GM08714 (cell line): ENCODE results near the gene ZNF862.

ENCODE experiments used
- H3K4me3 ChIP-seq: fragments of 200-500 bp; sonication (Bioruptor generic); 2 replicates; pipeline ENCODE4 v1.5.1; 2014; ENCODE audit warnings: mild to moderate bottlenecking, low read length, inconsistent platforms
- ZNF274 ChIP-seq: IDR thresholded peaks from 2 replicates; pipeline ENCODE4 v1.6.1; 2012; ENCODE audit warnings: mild to moderate bottlenecking, low read depth, low read length

ZNF862 gene

DNA sequence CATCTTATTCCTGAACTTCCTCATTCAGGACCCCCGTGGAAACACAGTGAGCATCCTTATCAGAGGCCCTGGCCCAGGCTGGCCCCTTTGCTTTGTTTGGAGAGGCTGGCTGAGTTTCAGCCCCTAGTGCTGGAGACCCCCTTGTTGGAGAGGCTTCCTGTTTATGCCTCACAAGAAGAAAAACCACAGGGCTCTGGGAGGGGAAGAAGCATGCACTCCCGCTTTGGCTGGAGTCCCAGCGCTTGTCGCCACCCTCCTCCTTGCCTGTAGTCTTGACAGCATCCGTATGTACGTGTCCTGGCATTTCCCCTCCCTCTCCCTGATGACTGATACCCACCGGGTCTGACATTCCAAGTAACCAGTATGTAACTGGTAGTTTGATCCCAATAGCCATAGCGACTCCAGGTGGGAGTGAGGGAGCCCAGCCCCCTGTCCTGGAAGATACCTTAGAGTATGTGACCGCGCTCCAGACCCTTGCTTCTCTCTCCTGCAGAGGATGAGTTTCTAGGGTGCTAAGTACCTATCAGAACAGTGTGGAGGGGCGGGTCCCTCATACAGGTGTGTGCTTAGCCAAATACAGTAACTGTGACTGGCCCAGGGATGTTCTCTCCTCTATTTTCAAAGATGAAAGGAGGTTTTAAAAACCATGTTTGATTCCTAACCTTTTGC, 28.7 kb downstream of the ZNF862 start:
- no peak for TF ChIP-seq ZNF274

DNA sequence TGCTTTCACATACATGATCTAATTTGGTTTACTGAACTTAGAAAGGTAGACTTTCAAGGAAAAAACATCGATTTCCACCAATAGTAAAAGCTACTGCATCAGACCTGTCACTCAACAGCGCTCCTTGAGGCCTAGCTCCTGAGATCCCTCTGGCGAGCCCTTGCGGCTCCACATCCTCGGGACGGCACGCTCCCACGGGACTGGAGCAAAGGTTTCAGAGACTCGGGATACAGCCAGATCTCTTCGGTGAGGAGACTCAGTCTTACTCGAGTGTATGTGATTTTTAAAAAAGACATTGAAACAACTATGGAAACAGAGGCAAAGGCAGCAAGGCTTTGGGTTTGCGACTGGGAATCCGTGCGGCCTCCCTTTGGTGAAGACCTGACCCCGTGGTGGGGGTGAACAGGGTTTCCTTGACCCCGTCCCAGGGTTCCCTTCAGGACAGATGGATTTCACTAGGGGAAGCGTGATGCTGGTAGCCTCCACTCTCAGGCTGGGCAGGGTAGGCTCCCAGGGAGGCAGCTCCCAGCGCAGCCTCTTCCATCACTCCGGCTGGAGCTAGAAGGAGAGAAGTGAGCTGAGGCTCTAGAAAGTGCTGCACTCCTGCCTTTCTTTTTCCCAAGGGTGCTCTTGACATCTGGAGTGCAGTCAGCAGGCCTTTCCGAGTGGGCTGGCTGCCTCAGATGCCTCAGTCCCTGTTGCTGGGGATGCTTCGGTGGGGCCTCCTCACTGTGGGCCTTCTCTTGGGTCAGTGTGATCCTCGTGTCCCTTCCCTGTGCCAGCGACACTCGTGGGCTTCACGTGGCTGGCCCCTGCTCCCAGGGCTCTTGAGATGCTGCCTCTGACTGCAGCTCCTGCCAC, 29.8 kb downstream of the ZNF862 start:
- TF ChIP-seq ZNF274, result no peak
- no peak overlapping the region for H3K4me3 ChIP-seq

More for the DNA sequence above, 28.7 kb downstream of the ZNF862 start:
- no peak overlapping the region for H3K4me3 ChIP-seq

DNA sequence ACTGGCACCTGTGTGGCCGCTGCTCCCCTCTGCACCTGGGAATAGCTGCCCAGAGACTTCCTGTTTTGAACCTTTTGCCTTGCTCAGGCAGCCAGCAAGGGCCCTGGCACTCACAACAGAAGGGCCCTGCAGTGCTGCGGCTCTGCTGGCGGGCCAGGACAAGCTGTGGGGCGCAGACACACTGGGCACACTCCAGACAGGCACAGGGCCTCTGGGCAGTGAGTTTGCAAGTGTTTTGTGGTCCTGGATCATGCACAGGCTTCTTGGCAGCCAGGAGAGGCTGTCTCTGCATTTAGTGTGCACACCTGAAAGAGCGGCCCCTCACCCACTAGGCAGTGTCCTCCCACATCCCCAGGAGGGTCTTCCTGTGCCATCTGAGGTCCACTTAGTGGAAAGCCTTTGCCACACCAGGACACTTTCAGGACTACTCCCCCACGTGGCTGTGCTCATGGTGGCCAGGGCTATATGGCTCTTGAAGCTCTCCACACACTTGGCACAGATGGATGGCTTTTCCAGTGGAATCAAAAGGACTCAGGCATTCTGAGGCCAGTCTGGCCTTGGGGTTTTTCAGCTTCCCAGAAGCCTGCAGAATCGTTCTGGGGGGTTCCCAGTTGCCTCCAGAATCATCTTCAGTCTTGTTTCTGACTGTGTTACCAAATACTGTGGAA, 30.6 kb downstream of the ZNF862 start:
- TF ChIP-seq ZNF274, result no peak
- no peak overlapping the region for H3K4me3 ChIP-seq

DNA sequence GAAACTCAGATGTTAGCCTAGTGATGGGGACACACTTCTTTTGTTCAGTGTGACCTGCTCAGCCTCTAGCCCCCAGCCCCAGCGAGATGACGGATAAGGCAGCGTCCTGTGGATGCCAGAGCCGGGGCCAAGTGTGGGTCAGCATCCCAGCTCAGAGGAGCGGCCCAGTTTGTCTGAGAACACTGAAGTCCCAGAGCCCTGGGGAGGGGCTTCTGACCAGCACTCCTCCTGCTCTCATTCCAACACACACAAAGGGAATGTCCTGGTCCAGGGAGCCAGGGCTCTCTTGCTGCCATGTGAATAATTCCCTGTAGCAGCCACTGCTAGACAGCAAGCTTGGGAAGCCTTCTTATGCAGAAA, 31.1 kb downstream of the ZNF862 start:
- TF ChIP-seq ZNF274, result no peak
- no peak overlapping the region for H3K4me3 ChIP-seq

DNA sequence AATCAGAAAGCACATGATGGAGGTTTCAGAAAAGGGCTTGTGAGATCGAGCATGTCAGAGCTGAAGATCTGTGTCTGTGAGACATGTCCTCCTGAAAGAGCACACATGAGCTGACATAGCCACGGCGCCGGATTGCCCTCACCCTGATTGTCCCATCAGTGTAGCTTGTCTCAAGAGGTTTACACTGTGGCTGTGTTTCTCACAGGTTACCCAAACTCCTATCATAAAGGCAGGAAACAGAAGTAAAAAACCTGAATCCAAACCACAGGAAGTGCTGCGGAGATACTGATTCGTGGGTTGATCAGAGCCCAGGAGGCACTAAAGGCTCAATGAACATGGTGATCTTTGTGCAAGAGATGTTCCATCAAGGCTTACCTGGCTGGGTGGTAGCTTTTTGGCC, 31.7 kb downstream of the ZNF862 start:
- no peak for TF ChIP-seq ZNF274
- H3K4me3 ChIP-seq, result no peak overlapping the region

DNA sequence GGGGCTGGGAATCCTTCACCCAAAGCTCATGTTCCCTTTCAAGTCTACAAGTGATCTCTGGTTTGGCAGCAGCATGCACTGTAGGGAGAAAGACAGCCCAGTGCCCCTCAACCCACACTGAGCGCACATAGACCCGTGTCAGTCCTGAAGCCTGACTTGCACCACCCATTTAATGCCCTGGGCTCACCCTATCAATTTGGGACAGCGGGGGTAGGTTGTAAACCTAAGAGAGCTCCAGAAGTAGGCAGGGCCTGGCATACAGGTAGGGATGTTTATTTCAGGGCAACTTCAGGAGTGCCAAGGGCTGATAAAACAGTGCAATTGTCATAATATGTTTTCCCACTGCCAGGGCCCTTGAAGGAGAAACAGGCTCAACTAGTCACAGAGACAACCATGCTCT, 32.1 kb downstream of the ZNF862 start:
- H3K4me3 ChIP-seq, result no peak overlapping the region
- TF ChIP-seq ZNF274, result no peak

DNA sequence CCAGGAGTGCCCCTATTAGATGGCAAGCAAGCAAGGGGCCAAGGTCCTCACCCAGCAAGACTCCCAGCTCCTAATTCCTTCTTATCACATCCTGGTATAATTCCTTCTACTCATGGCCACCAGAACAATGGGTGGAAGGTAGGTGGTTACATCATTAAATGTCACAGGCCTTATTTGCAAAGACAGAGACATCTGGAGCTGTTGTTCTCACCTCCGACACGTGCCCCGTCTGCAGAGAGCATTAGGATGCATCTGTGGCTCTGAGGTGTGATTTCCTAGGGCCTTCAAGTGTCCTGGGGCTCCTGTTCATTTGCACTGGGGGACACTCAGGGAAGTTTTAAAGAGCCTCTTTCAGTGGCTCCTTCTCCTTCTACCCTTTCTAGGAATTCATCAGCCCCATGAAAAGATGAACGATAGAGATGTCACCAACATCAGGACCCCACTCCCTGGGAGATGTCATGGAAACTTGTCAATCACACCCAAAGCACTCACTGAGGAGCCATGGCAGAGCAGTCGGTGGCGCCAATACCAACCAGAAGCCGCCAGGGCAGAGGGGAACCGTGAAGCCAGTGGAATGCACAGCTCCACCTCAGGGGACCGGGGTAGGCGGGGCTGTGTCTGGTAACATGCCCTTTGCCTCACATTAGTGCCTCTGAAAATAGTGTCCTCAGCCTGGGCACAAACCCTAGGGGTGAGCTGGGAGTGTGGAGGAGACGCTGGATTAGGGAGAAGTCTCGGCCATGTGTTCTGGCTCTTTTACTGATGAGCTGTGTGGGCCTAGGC, 32.7 kb downstream of the ZNF862 start:
- no peak overlapping the region for H3K4me3 ChIP-seq
- TF ChIP-seq ZNF274, result no peak

DNA sequence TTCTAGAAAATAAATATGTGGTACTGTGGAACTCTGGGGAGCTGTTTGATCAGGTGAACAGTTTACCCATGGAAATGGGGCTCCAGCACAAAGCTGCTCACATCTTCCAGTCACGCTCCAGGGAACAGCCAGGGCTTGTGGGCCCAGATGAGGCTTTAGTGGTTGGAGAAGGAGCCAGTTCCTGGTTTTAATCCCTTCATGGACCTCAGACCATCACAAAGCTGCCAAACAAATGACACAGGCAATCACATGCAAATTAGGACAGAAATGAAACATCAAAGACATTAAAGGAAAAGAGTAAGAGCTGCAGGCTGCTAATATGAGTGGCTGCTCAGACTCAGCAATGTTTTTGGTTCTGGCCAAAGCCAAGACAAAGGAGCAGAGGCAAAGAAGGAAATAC, 33.4 kb downstream of the ZNF862 start:
- TF ChIP-seq ZNF274, result no peak

DNA sequence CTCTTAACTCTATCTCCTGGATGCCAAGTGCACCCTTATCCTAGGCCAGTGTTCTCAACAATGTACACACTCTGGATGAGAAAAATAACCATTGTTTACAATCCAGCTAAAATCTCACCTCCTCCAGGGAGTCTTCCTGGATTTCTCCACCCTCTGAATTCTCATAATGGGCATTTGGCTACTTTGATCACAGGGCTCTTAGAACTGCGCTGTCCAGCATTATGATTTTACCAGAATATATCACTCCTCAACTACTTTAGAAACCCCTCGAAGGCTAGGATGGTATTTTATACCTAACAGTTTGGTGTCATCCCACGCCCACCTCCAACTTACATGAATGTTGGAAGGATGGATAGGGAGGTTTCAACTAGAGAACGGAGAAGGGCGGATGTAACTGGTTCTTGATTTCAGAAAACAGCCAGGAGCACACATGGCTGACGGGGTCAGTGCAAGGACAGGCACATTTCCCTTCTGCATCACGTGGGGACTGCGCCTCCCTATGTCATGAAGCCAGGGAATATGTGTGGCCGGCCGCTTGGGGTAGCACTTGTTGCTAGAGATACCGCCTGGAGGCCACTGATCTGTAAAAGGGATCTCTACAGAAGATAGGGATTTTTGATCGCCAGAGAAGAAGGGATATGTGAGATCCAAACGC, 34.4 kb downstream of the ZNF862 start:
- TF ChIP-seq ZNF274, result no peak
- H3K4me3 ChIP-seq, result peak overlapping the region; percentile 75; the same call in 1 of the 2 replicates

More for the DNA sequence above, 33.4 kb downstream of the ZNF862 start:
- H3K4me3 ChIP-seq, result no peak overlapping the region

DNA sequence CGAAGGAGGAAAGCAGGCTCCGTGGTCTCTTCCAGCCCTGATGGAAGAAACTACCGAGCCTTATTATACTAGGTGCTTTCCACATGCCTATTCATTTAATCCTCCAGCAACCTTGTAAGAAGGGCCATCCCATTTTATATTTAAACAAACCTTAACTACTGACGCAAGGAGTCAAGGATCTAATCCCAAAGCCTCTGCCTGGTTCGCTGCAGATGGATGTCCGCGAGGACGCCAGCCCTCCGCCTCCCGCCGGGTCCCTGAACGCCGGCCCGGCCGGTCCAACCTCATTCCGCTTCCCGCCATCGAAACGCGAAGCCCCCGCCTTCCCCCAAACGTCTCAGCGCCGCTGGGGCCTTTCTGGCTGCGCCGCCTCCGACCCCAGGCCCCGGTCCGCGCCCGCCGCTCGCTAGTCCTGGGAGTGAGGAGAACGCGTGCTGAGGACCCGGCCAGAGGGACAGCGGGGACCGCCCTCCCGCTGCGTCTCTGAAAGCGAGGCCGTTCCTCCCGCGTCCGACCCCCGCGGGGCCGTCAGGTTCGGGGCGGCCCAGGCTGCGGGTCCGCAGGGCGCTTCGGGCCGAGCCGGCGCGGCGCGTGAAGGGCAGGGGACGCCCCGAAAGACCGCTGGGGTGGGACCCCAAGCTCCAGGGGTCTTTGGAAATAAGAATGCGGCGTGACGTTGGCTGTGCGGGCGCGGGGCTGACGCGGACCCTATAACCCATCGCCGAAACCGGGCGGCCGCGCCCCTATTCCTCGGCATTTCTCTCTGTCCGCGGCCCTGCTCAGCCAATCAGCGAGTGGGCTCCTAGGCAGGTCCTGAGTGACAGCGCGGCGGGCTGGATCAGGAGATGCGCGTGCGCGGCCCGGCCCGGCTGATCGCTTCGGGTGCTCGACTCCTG, 35.1 kb downstream of the ZNF862 start, which contains the start of gene ATP6V0E2:
TSS of gene ATP6V0E2 (plus strand) at position 896 of the 896 bp plus-strand sequence. CDS start 97 bp downstream, outside the sequence.
- H3K4me3 ChIP-seq, result peak within 1 kb of the TSS; percentile 75
- no peak for TF ChIP-seq ZNF274

DNA sequence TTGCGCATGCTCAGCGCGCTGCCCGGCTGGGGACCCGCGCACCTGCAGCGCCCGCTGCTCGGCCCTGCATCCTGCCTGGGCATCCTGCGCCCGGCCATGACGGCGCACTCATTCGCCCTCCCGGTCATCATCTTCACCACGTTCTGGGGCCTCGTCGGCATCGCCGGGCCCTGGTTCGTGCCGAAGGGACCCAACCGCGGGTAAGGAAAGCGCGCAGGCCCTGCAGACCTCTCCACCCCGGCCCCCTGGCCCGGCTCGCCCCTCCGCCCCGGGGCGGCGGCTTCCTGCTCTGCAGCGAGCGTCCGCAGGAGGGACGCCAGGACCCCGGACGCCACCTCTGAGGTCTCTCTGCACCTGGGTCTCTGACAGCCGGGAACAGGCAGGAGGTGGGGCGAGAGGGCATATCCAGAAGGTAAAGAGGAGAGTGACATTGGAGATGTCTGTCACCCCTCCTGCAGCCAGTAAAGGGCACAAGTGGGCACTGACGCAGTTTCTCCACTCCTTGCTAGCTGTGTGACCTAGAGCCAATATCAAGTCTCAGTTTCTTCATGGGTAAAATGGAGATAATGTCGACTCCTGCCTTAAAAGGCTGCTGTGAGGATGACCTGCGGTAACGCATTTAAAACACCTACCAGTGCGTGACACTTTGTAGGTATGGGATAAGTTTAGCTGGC, 35.9 kb downstream of the ZNF862 start:
- no peak for TF ChIP-seq ZNF274

DNA sequence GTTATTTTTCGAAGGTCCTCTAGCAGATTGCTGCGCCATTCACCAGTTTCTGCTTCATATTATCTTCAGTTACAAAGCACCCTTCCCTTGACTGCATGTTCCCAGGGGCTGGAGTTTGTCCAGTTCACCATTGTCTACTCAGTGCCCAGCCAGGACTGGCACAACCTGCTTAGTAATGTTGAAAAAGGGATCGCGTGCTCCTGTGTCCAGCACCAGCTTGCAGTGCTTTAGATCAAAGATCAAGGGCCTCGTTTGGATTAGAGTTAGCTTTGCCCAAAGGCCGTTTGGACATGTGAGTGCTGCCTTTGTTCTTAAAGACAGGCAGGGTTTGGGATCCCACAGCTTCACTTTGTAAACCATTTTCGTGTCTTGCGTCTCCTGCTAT, 36.5 kb downstream of the ZNF862 start:
- TF ChIP-seq ZNF274, result no peak
- H3K4me3 ChIP-seq, result peak overlapping the region; percentile 75

More for the DNA sequence above, 35.9 kb downstream of the ZNF862 start:
- H3K4me3 ChIP-seq, result peak overlapping the region; percentile 75

DNA sequence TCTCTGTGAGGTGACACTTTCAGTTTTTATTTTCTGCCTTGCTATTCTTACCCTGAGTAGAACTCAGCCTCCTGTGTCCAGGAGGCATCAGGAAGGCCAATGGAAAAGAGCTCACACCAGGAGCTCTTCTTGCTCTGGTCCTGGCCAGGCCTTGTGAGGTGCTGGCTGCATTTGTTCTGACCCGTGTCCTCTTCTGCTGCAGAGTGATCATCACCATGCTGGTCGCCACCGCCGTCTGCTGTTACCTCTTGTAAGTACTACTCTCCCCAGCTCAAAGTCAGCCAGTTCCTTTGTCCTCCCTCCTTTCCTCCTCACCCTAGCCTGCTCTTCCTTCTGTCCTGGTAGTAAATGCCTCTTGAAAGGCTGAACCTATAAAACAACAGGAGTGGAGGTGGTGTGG, 37.2 kb downstream of the ZNF862 start:
- no peak overlapping the region; the same call in 1 of the 2 replicates for H3K4me3 ChIP-seq
- TF ChIP-seq ZNF274, result no peak
